K562 (cell line): ENCODE data around the gene MIXL1. TPM values are rescaled to one million over a fixed set of nuclear protein-coding genes. Genes with fewer than 3 reads are reported as not detected.

Experiments
- ATAC-seq: fragments of 200-7000 bp; cut with Tn5 transposase; 3 replicates; pipeline ENCODE4 v1.9.1; 2020; ENCODE audit warnings: moderate library complexity
- BruUV-seq: library from RNA; stranded (reverse); fragments of 400-500 nt; replicated peaks from 2 replicates; lab custom pipeline; 2021; lab: Mats Ljungman, UMichigan
- CTCF ChIA-PET: fragments of 300-600 bp; formaldehyde crosslinking; extraction: SDS; loops from one replicate; lab custom pipeline; 2021; ENCODE audit warnings: low intra/inter-chr PET ratio; lab: Yijun Ruan, JAX
- POLR2A ChIA-PET: fragments of 300-600, 350-650 bp; sonication (Branson Sonifier 250); formaldehyde crosslinking; extraction: SDS; loops from one replicate; lab custom pipeline; 2021; ENCODE audit warnings: antibody characterized with exemption, inconsistent platforms; lab: Yijun Ruan, JAX
- DNase-seq, 4 experiments: peaks; one replicate each; pipeline versions ENCODE4 v3.0.0 to v3.0.0-alpha.2; 2011 to 2018; ENCODE audit warnings: low spot score in 3 of 4, mixed read lengths in 3 of 4; ENCODE audit errors: extremely low read depth in 1 of 4
- FAIRE-seq: peaks from 2 replicates; lab custom pipeline; 2011; peaks lifted over from hg19 to GRCh38; lab: Jason Lieb, UNC
- H2AFZ ChIP-seq: 2 replicates; pipeline ENCODE4 v1.6.0; 2011; ENCODE audit warnings: low read depth, low read length, control low read depth, inconsistent platforms
- H3K27ac ChIP-seq: fragments of 200-600 bp; 3 replicates; pipeline ENCODE4 v1.8.0; 2011; ENCODE audit warnings: low read depth, mild to moderate bottlenecking, control low read depth, inconsistent platforms, low read length, moderate library complexity, mixed read lengths; ENCODE audit errors: extremely low read depth
- H3K27me3 ChIP-seq, 2 experiments: fragments of 300-600 bp in 1 of 2; 2 replicates in 1 of 2; 3 replicates in 1 of 2; pipeline versions ENCODE4 v1.6.0 to v1.8.0; 2011; ENCODE audit warnings: inconsistent platforms in 2 of 2, low read length in 2 of 2, mild to moderate bottlenecking in 1 of 2, mixed read lengths in 1 of 2, moderate library complexity in 1 of 2; ENCODE audit not compliant: control insufficient read depth in 2 of 2, insufficient read depth in 2 of 2
- H3K36me3 ChIP-seq: fragments of 300-600 bp; 3 replicates; pipeline ENCODE4 v1.8.0; 2011; ENCODE audit warnings: mild to moderate bottlenecking, low read length, inconsistent platforms; ENCODE audit not compliant: control insufficient read depth, insufficient read depth
- H3K4me1 ChIP-seq, 2 experiments: fragments of 200-600 bp in 1 of 2; replicated peaks in 1 of 2; 2 replicates in 1 of 2; 3 replicates in 1 of 2; pipeline versions ENCODE4 v1.5.1 to v1.8.0; 2011; ENCODE audit warnings: inconsistent platforms in 2 of 2, low read length in 2 of 2, mild to moderate bottlenecking in 1 of 2, mixed read lengths in 1 of 2, moderate library complexity in 1 of 2; ENCODE audit not compliant: control insufficient read depth in 2 of 2, insufficient read depth in 2 of 2
- H3K4me2 ChIP-seq: 2 replicates; pipeline ENCODE4 v1.6.1; 2011; ENCODE audit warnings: low read length, control low read depth, inconsistent platforms, mixed read lengths; ENCODE audit not compliant: insufficient read depth
- H3K4me3 ChIP-seq: fragments of 200-600 bp; sonication (generic), shearing (Covaris generic); 2 replicates; pipeline ENCODE4 v1.5.1; 2016; ENCODE audit warnings: control low read depth, inconsistent platforms
- H3K79me2 ChIP-seq: fragments of 200-600 bp; 3 replicates; pipeline ENCODE4 v1.8.0; 2011; ENCODE audit warnings: low read length, inconsistent platforms; ENCODE audit not compliant: control insufficient read depth, insufficient read depth
- H3K9ac ChIP-seq, 2 experiments: 2 replicates each; pipeline versions ENCODE4 v1.6.0 to v1.6.1; 2011; ENCODE audit warnings: low read depth in 2 of 2, low read length in 2 of 2, control low read depth in 1 of 2, inconsistent platforms in 1 of 2, mild to moderate bottlenecking in 1 of 2, mixed read lengths in 1 of 2; ENCODE audit not compliant: insufficient read depth in 1 of 2
- H3K9me1 ChIP-seq: one replicate; pipeline ENCODE4 v1.6.0; 2011; ENCODE audit warnings: inconsistent platforms, mild to moderate bottlenecking, low read length, moderate library complexity; ENCODE audit not compliant: control insufficient read depth, insufficient read depth
- H3K9me3 ChIP-seq: replicated peaks from 2 replicates; pipeline ENCODE4 v1.5.1; 2011; ENCODE audit warnings: low read depth, low read length, inconsistent platforms; ENCODE audit not compliant: control insufficient read depth, insufficient read depth
- H4K20me1 ChIP-seq: replicated peaks from 2 replicates; pipeline ENCODE4 v1.6.1; 2011; ENCODE audit warnings: low read length, inconsistent platforms, mixed read lengths; ENCODE audit not compliant: control insufficient read depth, insufficient read depth
- BHLHE40 ChIP-seq: IDR thresholded peaks from 2 replicates; pipeline ENCODE4 v1.6.1; 2011; ENCODE audit warnings: low read length, improper control_type of control experiment
- CHD4 ChIP-seq: fragments of 200-600 bp; sonication (generic); IDR thresholded peaks from 3 replicates; pipeline ENCODE4 v1.6.1; 2012; ENCODE audit warnings: low read depth, mild to moderate bottlenecking, mixed read lengths, low read length, inconsistent platforms; ENCODE audit not compliant: insufficient read depth, insufficient replicate concordance, poor library complexity, severe bottlenecking
- HDAC3 ChIP-seq: fragments of 450-650 bp; IDR thresholded peaks from 2 replicates; pipeline ENCODE4 v1.6.1; 2018; ENCODE audit warnings: borderline replicate concordance, mild to moderate bottlenecking, moderate library complexity; ENCODE audit not compliant: partially characterized antibody
- KLF13 ChIP-seq: fragments of 450-650 bp; IDR thresholded peaks from 2 replicates; pipeline ENCODE4 v1.6.1; 2016; ENCODE audit warnings: missing genetic modification characterization, low read depth, mild to moderate bottlenecking, missing compliant biosample characterization, moderate library complexity, borderline replicate concordance
- MYNN ChIP-seq, 2 experiments: sonication (generic); formaldehyde crosslinking in 1 of 2; IDR thresholded peaks; 2 replicates each; pipeline versions ENCODE4 v1.5.0 to v1.6.1; 2016 to 2020; ENCODE audit warnings: antibody characterized with exemption in 1 of 2, missing genetic modification reagents in 1 of 2
- NR4A1 ChIP-seq, 2 experiments: fragments of 250-450 bp in 1 of 2; fragments of 450-650 bp in 1 of 2; sonication (Bioruptor Pico) in 1 of 2; IDR thresholded peaks; 2 replicates each; pipeline versions ENCODE4 v1.4.0 to v1.6.1; 2016 to 2020; ENCODE audit warnings: mild to moderate bottlenecking in 2 of 2, missing compliant biosample characterization in 1 of 2, missing genetic modification characterization in 1 of 2, moderate library complexity in 1 of 2
- PHB2 ChIP-seq: fragments of 450-650 bp; IDR thresholded peaks from 2 replicates; pipeline ENCODE4 v1.6.1; 2017; ENCODE audit warnings: low read depth
- POLR2A ChIP-seq: fragments of 450-650 bp; conservative IDR thresholded peaks from 2 replicates; pipeline ENCODE4 v1.6.1; 2016
- SAFB ChIP-seq: fragments of 200-400 bp; formaldehyde crosslinking; IDR thresholded peaks from 2 replicates; pipeline ENCODE4 v1.6.1; 2017; ENCODE audit warnings: low read depth, low read length, borderline replicate concordance
- SLC30A9 ChIP-seq: fragments of 250-450 bp; sonication (Bioruptor Pico); IDR thresholded peaks from 2 replicates; pipeline ENCODE4 v1.8.0; 2022; ENCODE audit warnings: mild to moderate bottlenecking, moderate library complexity
- SNIP1 ChIP-seq: fragments of 450-650 bp; IDR thresholded peaks from 2 replicates; pipeline ENCODE4 v1.7.1; 2017; ENCODE audit warnings: low read depth, mild to moderate bottlenecking
- SUPT5H ChIP-seq: fragments of 450-650 bp; IDR thresholded peaks from 2 replicates; pipeline ENCODE4 v1.6.1; 2016
- TRIM24 ChIP-seq, 2 experiments: fragments of 450-650 bp; IDR thresholded peaks; 2 replicates each; pipeline ENCODE4 v1.6.1; 2016
- XRCC4 ChIP-seq: IDR thresholded peaks from one replicate; pipeline ENCODE4 v1.6.1; 2011; ENCODE audit not compliant: insufficient read depth, insufficient read length; ENCODE audit errors: extremely low read depth
- ZBTB7A ChIP-seq: IDR thresholded peaks from 2 replicates; pipeline ENCODE4 v1.6.1; 2011; ENCODE audit warnings: low read depth, mild to moderate bottlenecking, low read length, moderate library complexity, borderline replicate concordance; ENCODE audit not compliant: control insufficient read depth
- ZNF124 ChIP-seq: sonication (generic); formaldehyde crosslinking; IDR thresholded peaks from 2 replicates; pipeline ENCODE4 v1.8.1; 2022; ENCODE audit warnings: missing genetic modification reagents
- ZNF165 ChIP-seq: fragments of 250-450 bp; sonication (Bioruptor Pico); IDR thresholded peaks from 2 replicates; pipeline ENCODE4 v1.4.0; 2020; ENCODE audit warnings: borderline replicate concordance
- ZNF316 ChIP-seq: fragments of 450-650 bp; IDR thresholded peaks from 2 replicates; pipeline ENCODE4 v1.6.1; 2016
- ZNF695 ChIP-seq: fragments of 450-650 bp; formaldehyde crosslinking; IDR thresholded peaks from 2 replicates; pipeline ENCODE4 v1.4.0; 2020; ENCODE audit warnings: mild to moderate bottlenecking, moderate library complexity
- WGBS: fragments of 100-300 bp; shearing (Covaris generic); methylation state at CpG from one replicate; pipeline ENCODE4 v1.1.6; 2016; ENCODE audit warnings: low coverage, mixed read lengths; ENCODE audit not compliant: insufficient coverage; ENCODE audit errors: missing lambda C conversion rate; 5-methylcytosine and 5-hydroxymethylcytosine counted together
- in situ Hi-C: fragments of 300-500 bp; cut with MboI; formaldehyde crosslinking; loops from 4 replicates; pipeline ENCODE4 v1.15.0; 2018; ENCODE audit warnings: inconsistent platforms, mixed read lengths
- intact Hi-C: fragments of 100-400 bp; cut with micrococcal nuclease; formaldehyde crosslinking; loops from 2 replicates; pipeline ENCODE4 v1.14.2; 2022
- polyA plus RNA-seq, 8 experiments: library from polyadenylated mRNA; depleted of rRNA in 4 of 8; stranded (reverse) in 5 of 8; unstranded in 3 of 8; fragments of >200 nt; fragmentation: Nextera tagmentation in 2 of 8; fragmentation: Illumina TruSeq in 1 of 8; extraction: Ambion mirVana in 2 of 8; extraction: Trizol in 1 of 8; gene quantifications; 2 replicates each; pipeline versions ENCODE4 v1.2.1 to v1.2.3, GENCODE V29; 2011 to 2014; ENCODE audit warnings: inconsistent platforms in 1 of 8, missing spikeins in 1 of 8
- total RNA-seq, 7 experiments: library from RNA; depleted of rRNA in 6 of 7; stranded (reverse); fragments of >200 nt in 6 of 7; fragmentation: Illumina TruSeq in 2 of 7; extraction: Trizol in 2 of 7; gene quantifications; 2 replicates each; pipeline versions ENCODE4 v1.2.1 to v1.2.3, GENCODE V29; 2011 to 2021; ENCODE audit warnings: low replicate concordance in 1 of 7
- TF ChIP-seq, protein P1 (sequence below), 2 experiments: IDR thresholded peaks; 2 replicates each; pipeline ENCODE4 v1.6.1; 2012; ENCODE audit warnings: improper control_type of control experiment in 2 of 2, low read depth in 2 of 2, low read length in 2 of 2, borderline replicate concordance in 1 of 2

The MIXL1 gene
- total and polyA plus RNA-seq, 9 of the 15 experiments (the other 6 are each of a cell fraction or from before 2014, with no cell fraction given) = not detected

- FAIRE-seq = peak; percentile 89
- WGBS = under 1% methylated on average over 69 of the region's 75 CpGs
- Histone ChIP-seq H3K79me2 (peaks cover 55% of the 10 kb centered on the region), H2AFZ (peak within 1 kb of the TSS; percentile 100), H3K9me3 (no peaks in the 10 kb centered on the region), H3K9me1 (no peaks in the 10 kb centered on the region), H3K27ac (peak within 1 kb of the TSS; percentile 88), H3K27me3 (no peaks in the 10 kb centered on the region), H3K4me1 (peaks cover 11 to 19% of the 10 kb centered on the region in 2 experiments), H3K36me3 (peaks cover 23% of the 10 kb centered on the region; the same call in 2 of the 3 replicates), H4K20me1 (peaks cover 21% of the 10 kb centered on the region), H3K4me3 (peak within 1 kb of the TSS; percentile 97), H3K4me2 (peak within 1 kb of the TSS; percentile 88), H3K9ac (peak within 1 kb of the TSS; percentile 93 to 96)
- no TSS peak for BruUV-seq
- in situ Hi-C loops (no loop called here), intact Hi-C loops (no loop called here)
- peak; percentile 93 for ATAC-seq
- CTCF ChIA-PET = no interaction called here
- POLR2A ChIA-PET = interaction anchor here (0.6 to 2.2 kb wide), 11 partner anchors 8 to 1256 kb away, joined by 3 to 11 read pairs (median 3); partner anchors contain the start of genes H3-3A and LIN9
- DNase-seq = peak; percentile 93 to 96 (median 94)
- TF ChIP-seq ZNF695 (CRISPR knock-in tag) = no peak
- no peak for TF ChIP-seq CHD4
- TF ChIP-seq HDAC3 = no peak
- peak; percentile 79; the same call in 1 of the 2 replicates for TF ChIP-seq KLF13 (tag)
- TF ChIP-seq ZNF165 (CRISPR knock-in tag) = no peak
- TF ChIP-seq ZBTB7A = peak; percentile 99
- peak; percentile 95 for TF ChIP-seq POLR2A
- TF ChIP-seq ZNF124 (CRISPR knock-in tag) = 0 out of 2 replicates have a peak, but pooled peaks have one; percentile 62
- TF ChIP-seq SLC30A9 (CRISPR knock-in tag) = no peak
- no peak for TF ChIP-seq SNIP1
- peak; percentile 95 for TF ChIP-seq SUPT5H
- TF ChIP-seq, protein P1, sequence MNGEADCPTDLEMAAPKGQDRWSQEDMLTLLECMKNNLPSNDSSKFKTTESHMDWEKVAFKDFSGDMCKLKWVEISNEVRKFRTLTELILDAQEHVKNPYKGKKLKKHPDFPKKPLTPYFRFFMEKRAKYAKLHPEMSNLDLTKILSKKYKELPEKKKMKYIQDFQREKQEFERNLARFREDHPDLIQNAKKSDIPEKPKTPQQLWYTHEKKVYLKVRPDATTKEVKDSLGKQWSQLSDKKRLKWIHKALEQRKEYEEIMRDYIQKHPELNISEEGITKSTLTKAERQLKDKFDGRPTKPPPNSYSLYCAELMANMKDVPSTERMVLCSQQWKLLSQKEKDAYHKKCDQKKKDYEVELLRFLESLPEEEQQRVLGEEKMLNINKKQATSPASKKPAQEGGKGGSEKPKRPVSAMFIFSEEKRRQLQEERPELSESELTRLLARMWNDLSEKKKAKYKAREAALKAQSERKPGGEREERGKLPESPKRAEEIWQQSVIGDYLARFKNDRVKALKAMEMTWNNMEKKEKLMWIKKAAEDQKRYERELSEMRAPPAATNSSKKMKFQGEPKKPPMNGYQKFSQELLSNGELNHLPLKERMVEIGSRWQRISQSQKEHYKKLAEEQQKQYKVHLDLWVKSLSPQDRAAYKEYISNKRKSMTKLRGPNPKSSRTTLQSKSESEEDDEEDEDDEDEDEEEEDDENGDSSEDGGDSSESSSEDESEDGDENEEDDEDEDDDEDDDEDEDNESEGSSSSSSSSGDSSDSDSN (IDR thresholded peaks at IDR 0.05; ENCODE audit: borderline replicate concordance in 1 of 2, low read depth in 2 of 2, low read length in 2 of 2) = peak; percentile 51 to 60; a peak in 2 of 4 replicates
- TF ChIP-seq NR4A1 (CRISPR knock-in tag; IDR thresholded peaks at IDR 0.05) = peak; percentile 89; the same call in 1 of the 2 replicates
- TF ChIP-seq NR4A1 (tag; IDR thresholded peaks at IDR 0.05) = 0 out of 2 replicates have a peak, but pooled peaks have one; percentile 35
- no peak for TF ChIP-seq SAFB
- TF ChIP-seq ZNF316 = no peak
- TF ChIP-seq BHLHE40 = no peak
- TF ChIP-seq PHB2 = no peak
- peak; percentile 53; the same call in 1 of the 2 replicates for TF ChIP-seq MYNN (IDR thresholded peaks at IDR 0.05)
- TF ChIP-seq MYNN (CRISPR knock-in tag; IDR thresholded peaks at IDR 0.05) = no peak
- TF ChIP-seq TRIM24 (IDR thresholded peaks at IDR 0.05) = peak in 1 of 2 experiments; percentile 43; a peak in 2 of 4 replicates
- TF ChIP-seq XRCC4 = no peak
Observed at GRCh38 chr1:226186124-226187018, 37.1 kb upstream of the MIXL1 start, which contains the start of gene ACBD3. ACBD3 (minus strand) TSS chr1:226186741; CDS start chr1:226186675, 66 bp downstream.
